ENCODE results near the gene ZDHHC15.
"Not testable (repeated sequence)": the region's sequence is repeated elsewhere in the genome, so short reads cannot be mapped to it uniquely, and the experiment has no call there.

DNA sequence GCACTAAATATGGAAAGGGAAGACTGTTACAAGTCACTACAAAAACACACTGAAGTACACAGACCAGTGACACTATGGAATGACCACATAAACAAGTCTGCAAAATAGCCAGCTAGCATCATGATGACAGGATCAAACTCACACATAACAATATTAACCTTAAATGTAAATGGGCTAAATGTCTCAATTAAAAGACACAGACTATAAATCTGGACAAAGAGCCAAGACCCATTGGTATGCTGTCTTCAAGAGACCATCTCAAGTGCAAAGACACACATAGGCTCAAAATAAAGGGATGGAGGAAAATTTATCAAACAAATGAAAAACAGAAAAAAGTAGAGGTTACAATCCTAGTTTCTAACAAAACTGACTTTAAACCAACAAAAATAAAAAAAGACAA lies 61.1 kb downstream of the ZDHHC15 start:
- TF ChIP-seq ZNF350 (tag by site-specific recombination; IDR thresholded peaks at IDR 0.05) = not testable (repeated sequence)
- TF ChIP-seq, protein P1, sequence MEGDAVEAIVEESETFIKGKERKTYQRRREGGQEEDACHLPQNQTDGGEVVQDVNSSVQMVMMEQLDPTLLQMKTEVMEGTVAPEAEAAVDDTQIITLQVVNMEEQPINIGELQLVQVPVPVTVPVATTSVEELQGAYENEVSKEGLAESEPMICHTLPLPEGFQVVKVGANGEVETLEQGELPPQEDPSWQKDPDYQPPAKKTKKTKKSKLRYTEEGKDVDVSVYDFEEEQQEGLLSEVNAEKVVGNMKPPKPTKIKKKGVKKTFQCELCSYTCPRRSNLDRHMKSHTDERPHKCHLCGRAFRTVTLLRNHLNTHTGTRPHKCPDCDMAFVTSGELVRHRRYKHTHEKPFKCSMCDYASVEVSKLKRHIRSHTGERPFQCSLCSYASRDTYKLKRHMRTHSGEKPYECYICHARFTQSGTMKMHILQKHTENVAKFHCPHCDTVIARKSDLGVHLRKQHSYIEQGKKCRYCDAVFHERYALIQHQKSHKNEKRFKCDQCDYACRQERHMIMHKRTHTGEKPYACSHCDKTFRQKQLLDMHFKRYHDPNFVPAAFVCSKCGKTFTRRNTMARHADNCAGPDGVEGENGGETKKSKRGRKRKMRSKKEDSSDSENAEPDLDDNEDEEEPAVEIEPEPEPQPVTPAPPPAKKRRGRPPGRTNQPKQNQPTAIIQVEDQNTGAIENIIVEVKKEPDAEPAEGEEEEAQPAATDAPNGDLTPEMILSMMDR (tag by site-specific recombination; IDR thresholded peaks at IDR 0.05) = not testable (repeated sequence)

Data from HEK293 (cell line).